D721Med (cell line): ENCODE results near the gene XYLB.
A peak's percentile ranks its signal among the peaks of the same experiment; 100 is the strongest.

ENCODE experiments used
- DNase-seq: peaks from one replicate; pipeline ENCODE4 v3.0.0; 2011; ENCODE audit warnings: low spot score; ENCODE audit not compliant: insufficient read length
- FAIRE-seq: peaks from 2 replicates; lab custom pipeline; 2011; peaks lifted over from hg19 to GRCh38; lab: Jason Lieb, UNC
- CTCF ChIP-seq: IDR thresholded peaks from 2 replicates; pipeline ENCODE4 v1.5.1; 2012; ENCODE audit warnings: mild to moderate bottlenecking, control low read depth; ENCODE audit not compliant: insufficient read depth; ENCODE audit errors: missing control alignments

Gene XYLB

DNA sequence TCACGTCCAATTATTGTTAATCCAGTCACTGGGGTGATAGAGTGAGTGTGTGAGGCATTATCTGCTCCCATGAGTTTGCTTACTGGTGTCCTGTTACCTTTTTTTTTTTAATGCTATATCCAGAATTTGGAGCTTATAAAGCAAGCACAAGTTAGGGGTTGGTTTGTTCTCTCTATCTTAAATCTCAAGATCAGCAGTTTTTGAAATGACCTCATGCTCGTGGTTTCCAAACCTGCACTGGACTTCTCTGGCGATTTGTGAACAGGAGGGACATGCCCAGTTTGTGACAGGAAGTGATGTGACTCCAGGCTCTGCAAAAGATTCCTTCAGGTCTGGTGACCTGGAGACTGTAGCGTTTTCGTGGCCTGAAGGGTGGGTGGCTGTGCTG lies 25.6 kb downstream of the XYLB start:
- FAIRE-seq = no peak
- no peak for DNase-seq
- TF ChIP-seq CTCF = no peak

DNA sequence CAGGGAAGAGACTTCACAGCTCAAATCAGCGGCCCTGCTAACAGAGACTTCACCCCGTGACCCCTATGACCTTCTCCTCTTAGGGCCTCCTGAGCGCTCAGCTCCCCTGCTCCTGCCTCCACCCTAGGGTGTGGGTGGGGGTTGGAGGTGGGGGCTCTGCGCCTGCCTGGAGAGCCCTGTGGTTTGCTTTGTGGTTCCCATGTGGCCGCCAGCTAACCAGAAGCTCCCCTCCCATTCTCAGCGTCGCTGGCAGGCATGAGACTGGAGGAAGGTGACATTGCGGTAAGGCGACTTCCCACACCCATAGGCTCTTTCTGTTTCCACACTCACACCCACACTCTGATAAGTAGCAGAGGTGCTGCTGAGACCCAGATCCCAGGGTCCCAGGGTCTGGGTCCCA lies 27.6 kb downstream of the XYLB start:
- DNase-seq = no peak
- FAIRE-seq = no peak

DNA sequence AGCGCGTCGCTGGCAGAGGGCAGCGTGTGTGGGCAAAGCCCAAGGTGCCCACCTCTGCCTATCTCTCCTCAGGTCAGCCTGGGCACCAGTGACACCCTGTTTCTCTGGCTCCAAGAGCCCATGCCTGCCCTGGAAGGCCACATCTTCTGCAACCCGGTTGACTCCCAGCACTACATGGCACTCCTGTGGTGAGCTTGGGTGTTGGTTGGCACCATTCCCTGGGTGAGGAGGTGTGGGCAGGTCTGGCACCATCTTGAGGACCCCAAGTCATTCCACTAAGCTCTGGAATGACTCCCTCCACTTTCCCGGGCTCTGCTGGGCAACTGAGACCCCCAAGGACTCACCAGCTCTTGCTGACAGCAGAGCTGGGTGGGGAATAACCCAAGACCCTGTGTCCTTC lies 28.5 kb downstream of the XYLB start:
- TF ChIP-seq CTCF = no peak
- FAIRE-seq = no peak
- DNase-seq = no peak

More for the DNA sequence above, 27.6 kb downstream of the XYLB start:
- no peak for TF ChIP-seq CTCF

GRCh38 chr3:38375488-38376097 lies 29.0 kb downstream of the XYLB start:
- no peak for DNase-seq
- FAIRE-seq = no peak
- TF ChIP-seq CTCF = no peak

DNA sequence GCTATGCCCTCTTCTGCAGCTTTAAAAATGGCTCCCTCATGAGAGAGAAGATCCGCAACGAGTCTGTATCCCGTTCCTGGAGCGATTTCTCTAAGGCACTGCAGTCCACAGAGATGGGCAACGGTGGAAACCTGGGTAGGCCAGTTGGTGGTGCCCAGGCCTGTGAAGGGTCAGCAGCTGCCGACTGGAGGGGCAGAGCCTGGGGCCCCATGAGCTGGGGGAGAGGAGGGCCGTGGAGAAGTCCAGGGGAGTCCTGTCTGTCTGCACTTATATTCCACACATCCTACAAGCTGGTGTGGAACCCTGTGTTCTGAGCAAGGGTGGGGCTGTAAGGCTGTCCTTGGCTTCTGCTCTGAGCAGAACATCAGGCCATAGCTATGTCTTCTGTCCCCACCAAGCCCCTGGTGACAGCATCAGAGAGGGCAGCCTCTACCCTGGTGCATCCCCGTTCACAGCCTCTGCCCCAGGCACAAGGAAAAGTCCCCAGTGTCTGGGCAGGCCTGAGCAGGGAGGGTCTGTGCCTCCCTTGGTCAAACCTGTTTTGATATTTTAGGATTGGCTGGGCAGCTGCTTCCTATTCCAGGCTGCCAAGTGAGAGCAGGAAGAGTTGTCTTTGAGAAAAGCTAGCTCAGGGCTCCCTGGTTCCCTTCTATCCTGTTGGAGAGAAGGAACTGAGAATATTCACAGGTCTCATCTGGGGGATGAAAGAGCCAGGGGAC lies 29.7 kb downstream of the XYLB start:
- no peak for TF ChIP-seq CTCF

GRCh38 chr3:38379201-38379770 lies 32.7 kb downstream of the XYLB start:
- TF ChIP-seq CTCF = no peak
- FAIRE-seq = no peak
- DNase-seq = no peak

More for the DNA sequence above, 29.7 kb downstream of the XYLB start:
- FAIRE-seq (no peak), DNase-seq (no peak)

- TF ChIP-seq CTCF = no peak
- peak; percentile 84 for FAIRE-seq
- peak; percentile 79 for DNase-seq
These were observed 36.0 kb downstream of the XYLB start for GRCh38 chr3:38382506-38383080.
